Type B pancreatic cell (in vitro differentiated cells): Measurements from ENCODE around the gene SCRT2. TPM values are rescaled to one million over a fixed set of nuclear protein-coding genes. Genes with fewer than 3 reads are reported as not detected.

Experiments used
- DNase-seq: peaks from one replicate; pipeline ENCODE4 v3.0.0; 2021; ENCODE audit warnings: mixed read lengths; ENCODE audit not compliant: unreplicated experiment; ENCODE audit errors: extremely low spot score
- H3K27ac Mint-ChIP-seq: 2 replicates; pipeline ENCODE4 v1.8.0; 2021; ENCODE audit warnings: mild to moderate bottlenecking, mixed read lengths
- H3K27me3 Mint-ChIP-seq: 2 replicates; pipeline ENCODE4 v1.8.0; 2021; ENCODE audit warnings: mixed read lengths
- H3K36me3 Mint-ChIP-seq: 2 replicates; pipeline ENCODE4 v1.8.0; 2021; ENCODE audit warnings: mixed read lengths
- H3K4me1 Mint-ChIP-seq: one replicate; pipeline ENCODE4 v1.8.0; 2021; ENCODE audit warnings: mixed read lengths; ENCODE audit not compliant: unreplicated experiment
- H3K4me3 Mint-ChIP-seq: 2 replicates; pipeline ENCODE4 v1.8.0; 2021; ENCODE audit warnings: mild to moderate bottlenecking, mixed read lengths
- H3K9me3 Mint-ChIP-seq: 2 replicates; pipeline ENCODE4 v1.8.0; 2021; ENCODE audit warnings: mixed read lengths
- CTCF ChIP-seq: fragments of 200-600 bp; sonication (generic); conservative IDR thresholded peaks from 2 replicates; pipeline ENCODE4 v1.5.0; 2021; ENCODE audit warnings: antibody characterized with exemption, mild to moderate bottlenecking
- total RNA-seq: library from RNA; stranded (reverse); gene quantifications from 2 replicates; pipeline ENCODE4 v1.2.1, GENCODE V29; 2021; ENCODE audit warnings: low replicate concordance

The SCRT2 gene
- total RNA-seq, 1 donor from 2014 or later: 0.36 TPM

- Mint-ChIP-seq H3K27me3 (peaks cover 49% of the 10 kb centered on the region), H3K36me3 (no peaks in the 10 kb centered on the region), H3K9me3 (no peaks in the 10 kb centered on the region), H3K4me3 (no peak overlapping the region), H3K27ac (no peak overlapping the region), H3K4me1 (peaks cover 4% of the 10 kb centered on the region)
- no peak for DNase-seq
- no peak for TF ChIP-seq CTCF
Measured at GRCh38 chr20:626579-626978, 49.0 kb downstream of the SCRT2 start.

- no peak for DNase-seq
- H3K9me3 Mint-ChIP-seq: no peaks in the 10 kb centered on the region
- peaks cover 10% of the 10 kb centered on the region for H3K4me1 Mint-ChIP-seq
- peaks cover 48% of the 10 kb centered on the region for H3K27me3 Mint-ChIP-seq
- H3K4me3 Mint-ChIP-seq: no peak overlapping the region
- no peak overlapping the region for H3K27ac Mint-ChIP-seq
- H3K36me3 Mint-ChIP-seq: no peaks in the 10 kb centered on the region
- TF ChIP-seq CTCF: no peak
Measured at GRCh38 chr20:625360-625932, 50.2 kb downstream of the SCRT2 start.

- Mint-ChIP-seq H3K9me3 (peaks cover 4% of the 10 kb centered on the region), H3K27ac (no peak overlapping the region), H3K4me3 (no peak overlapping the region), H3K27me3 (peaks cover 47% of the 10 kb centered on the region), H3K36me3 (no peaks in the 10 kb centered on the region), H3K4me1 (peaks cover 10% of the 10 kb centered on the region)
- TF ChIP-seq CTCF: no peak
- DNase-seq: no peak
Measured at GRCh38 chr20:623704-624103, 51.9 kb downstream of the SCRT2 start.

- Mint-ChIP-seq H3K27me3 (peaks cover 41% of the 10 kb centered on the region), H3K27ac (no peak overlapping the region), H3K36me3 (no peaks in the 10 kb centered on the region), H3K4me3 (no peak overlapping the region), H3K9me3 (peaks cover 4% of the 10 kb centered on the region), H3K4me1 (peaks cover 10% of the 10 kb centered on the region)
- TF ChIP-seq CTCF: no peak
- DNase-seq: no peak
Measured at GRCh38 chr20:623021-623420, 52.6 kb downstream of the SCRT2 start.

GRCh38 chr20:622161-622560 is 53.4 kb downstream of the SCRT2 start:
- no peaks in the 10 kb centered on the region for H3K36me3 Mint-ChIP-seq

More at GRCh38 chr20:622161-622560, 53.4 kb downstream of the SCRT2 start:
- H3K4me1 Mint-ChIP-seq: peaks cover 10% of the 10 kb centered on the region
- TF ChIP-seq CTCF: no peak
- DNase-seq: no peak
- H3K27me3 Mint-ChIP-seq: peaks cover 36% of the 10 kb centered on the region
- H3K9me3 Mint-ChIP-seq: peaks cover 4% of the 10 kb centered on the region
- H3K27ac Mint-ChIP-seq: no peak overlapping the region
- H3K4me3 Mint-ChIP-seq: no peak overlapping the region
